Left lung (tissue), 10 donors: ENCODE data around the gene NDUFB11. TPM values are rescaled to one million over a fixed set of nuclear protein-coding genes. Genes with fewer than 3 reads are reported as not detected.

Experiments
- ATAC-seq: fragments of 200-7000 bp; cut with Tn5 transposase; one replicate; pipeline ENCODE4 v1.9.1; 2020; ENCODE audit warnings: moderate library complexity
- DNase-seq, 4 donors: peaks; one replicate each; pipeline ENCODE4 v3.0.0-alpha.2; 2013 to 2020
- H3K27ac ChIP-seq, 2 donors: fragments of 200-600 bp; sonication (generic) in 1 of 2; one replicate each; pipeline versions ENCODE4 v1.5.0 to v1.8.0; 2020 to 2021
- H3K27me3 ChIP-seq, 2 donors: fragments of 200-600 bp; sonication (generic) in 1 of 2; one replicate each; pipeline versions ENCODE4 v1.5.0 to v1.8.0; 2020 to 2021
- H3K36me3 ChIP-seq, 2 donors: fragments of 200-600 bp; sonication (generic) in 1 of 2; one replicate each; pipeline versions ENCODE4 v1.5.0 to v1.8.0; 2020 to 2021
- H3K4me1 ChIP-seq, 2 donors: fragments of 200-600 bp; one replicate each; pipeline ENCODE4 v1.8.0; 2021
- H3K4me3 ChIP-seq, 2 donors: fragments of 200-600 bp; sonication (generic) in 1 of 2; one replicate each; pipeline versions ENCODE4 v1.5.0 to v1.8.0; 2020 to 2021; ENCODE audit warnings: mild to moderate bottlenecking in 1 of 2
- H3K9me3 ChIP-seq, 2 donors: fragments of 200-600 bp; sonication (generic) in 1 of 2; one replicate each; pipeline versions ENCODE4 v1.5.0 to v1.8.0; 2020 to 2021
- CTCF ChIP-seq, 2 donors: fragments of 200-600 bp; sonication (generic) in 1 of 2; IDR thresholded peaks; one replicate each; pipeline versions ENCODE4 v1.5.0 to v1.8.0; 2021; ENCODE audit warnings: antibody characterized with exemption in 2 of 2
- intact Hi-C, 2 donors: fragments of 100-400 bp; cut with DNase I; formaldehyde crosslinking; loops; one replicate each; pipeline versions ENCODE4 v1.11.2 to v1.14.2; 2022
- polyA plus RNA-seq, 6 donors: library from polyadenylated mRNA; unstranded; fragments of 120-200 nt; gene quantifications; one replicate each; pipeline ENCODE4 v1.2.1, GENCODE V29; 2013; ENCODE audit not compliant: insufficient read length in 6 of 6
- total RNA-seq, 2 donors: library from RNA; stranded (reverse); fragmentation: NEBNext Ultra II Directional; extraction: Animal tissue kit (Norgen Biotek cat#: 25700); gene quantifications; one replicate each; pipeline ENCODE4 v1.2.1, GENCODE V29; 2021
- donor health status: DM: no; HTN: yes; CAD: no.
- donor health status: DM: no; HTN: no; CAD: no.

The NDUFB11 gene
- total and polyA plus RNA-seq, 8 donors: 58.5 to 103 (median 82.4) TPM

GRCh38 chrX:47176101-47176740 lies 31.7 kb upstream of the NDUFB11 start:
- Histone ChIP-seq H3K9me3 (no peaks in the 10 kb centered on the region), H3K27me3 (no peaks in the 10 kb centered on the region), H3K27ac (no peak overlapping the region), H3K4me1 (no peaks in the 10 kb centered on the region), H3K4me3 (no peak overlapping the region), H3K36me3 (peaks cover 0 to 97% of the 10 kb centered on the region in 2 donors)
- TF ChIP-seq CTCF (IDR thresholded peaks at IDR 0.05): no peak
- intact Hi-C loops: no loop called here
- DNase-seq (peak in 1 of 4 donors; percentile 19), ATAC-seq (no peak)

- Histone ChIP-seq H3K27me3 (no peaks in the 10 kb centered on the region), H3K27ac (no peak overlapping the region), H3K4me1 (no peaks in the 10 kb centered on the region), H3K36me3 (peaks cover 0 to 97% of the 10 kb centered on the region in 2 donors), H3K4me3 (no peak overlapping the region), H3K9me3 (no peaks in the 10 kb centered on the region)
- intact Hi-C loops: no loop called here
- no peak for ATAC-seq
- no peak for TF ChIP-seq CTCF (IDR thresholded peaks at IDR 0.05)
- DNase-seq: peak in 1 of 4 donors; percentile 9
Measured at GRCh38 chrX:47175588-47175980, 31.1 kb upstream of the NDUFB11 start.

- ATAC-seq (no peak), DNase-seq (peak in 1 of 4 donors; percentile 14)
- intact Hi-C loops: no loop called here
- no peak overlapping the region for H3K4me3 ChIP-seq
- H3K27me3 ChIP-seq: no peaks in the 10 kb centered on the region
- H3K36me3 ChIP-seq: peaks cover 0 to 97% of the 10 kb centered on the region in 2 donors
- no peak overlapping the region for H3K27ac ChIP-seq
- H3K9me3 ChIP-seq: no peaks in the 10 kb centered on the region
- no peak for TF ChIP-seq CTCF (IDR thresholded peaks at IDR 0.05)
- H3K4me1 ChIP-seq: no peaks in the 10 kb centered on the region
Measured at GRCh38 chrX:47174846-47175587, 30.5 kb upstream of the NDUFB11 start.

GRCh38 chrX:47174376-47174775 lies 29.9 kb upstream of the NDUFB11 start:
- Histone ChIP-seq H3K4me1 (no peaks in the 10 kb centered on the region), H3K4me3 (no peak overlapping the region), H3K9me3 (no peaks in the 10 kb centered on the region), H3K27ac (no peak overlapping the region), H3K27me3 (no peaks in the 10 kb centered on the region), H3K36me3 (peaks cover 0 to 97% of the 10 kb centered on the region in 2 donors)
- TF ChIP-seq CTCF (IDR thresholded peaks at IDR 0.05): no peak
- intact Hi-C loops: no loop called here
- peak in 1 of 4 donors; percentile 19 for DNase-seq
- ATAC-seq: no peak

- Histone ChIP-seq H3K27me3 (no peaks in the 10 kb centered on the region), H3K4me1 (no peaks in the 10 kb centered on the region), H3K9me3 (no peaks in the 10 kb centered on the region), H3K36me3 (peaks cover 0 to 89% of the 10 kb centered on the region in 2 donors), H3K4me3 (no peak overlapping the region), H3K27ac (no peak overlapping the region)
- ATAC-seq (no peak), DNase-seq (peak in 1 of 4 donors; percentile 22)
- no peak for TF ChIP-seq CTCF (IDR thresholded peaks at IDR 0.05)
- intact Hi-C loops: no loop called here
Measured at GRCh38 chrX:47172971-47173792, 28.7 kb upstream of the NDUFB11 start.
